Endometrial microvascular endothelial cells (primary cell): Measurements from ENCODE around the gene ATF7. TPM values are rescaled to one million over a fixed set of nuclear protein-coding genes. Genes with fewer than 3 reads are reported as not detected.
"Not testable (repeated sequence)": the region's sequence is repeated elsewhere in the genome, so short reads cannot be mapped to it uniquely, and the experiment has no call there.

Experiments
- in situ Hi-C: cut with HindIII; loops from 2 replicates; pipeline ENCODE4 v1.10.0; 2017; ENCODE audit warnings: low sequenced_read_pairs, low pct_unique_long_range_greater_than_20kb; ENCODE audit errors: inconsistent ontology term
- total RNA-seq: library from RNA; depleted of rRNA; stranded (reverse); fragments of >200 nt; gene quantifications from one replicate; pipeline ENCODE4 v1.2.3, GENCODE V29; 2015; ENCODE audit errors: inconsistent ontology term

ATF7 gene
- total RNA-seq, 1 donor from 2014 or later: 39.3 TPM

DNA sequence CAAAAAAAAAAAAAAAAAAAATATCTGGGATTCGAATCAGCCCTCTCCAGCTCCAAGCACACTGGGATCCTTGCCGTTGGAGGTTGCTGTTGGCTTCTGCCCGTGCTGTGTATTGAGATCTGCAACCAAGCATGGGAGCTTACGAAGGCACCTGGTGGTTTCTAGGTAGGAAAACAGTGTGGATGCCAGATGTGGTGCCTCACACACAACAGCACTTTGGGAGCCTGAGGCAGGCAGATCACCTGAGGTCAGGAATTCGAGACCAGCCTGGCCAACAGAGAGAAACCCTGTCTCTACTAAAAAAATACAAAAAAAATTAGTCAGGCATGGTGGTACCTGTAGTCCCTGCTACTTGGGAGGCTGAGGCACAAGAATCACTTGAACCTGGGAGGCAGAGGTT, 47.4 kb downstream of the ATF7 start:
- in situ Hi-C loops: no loop called here

DNA sequence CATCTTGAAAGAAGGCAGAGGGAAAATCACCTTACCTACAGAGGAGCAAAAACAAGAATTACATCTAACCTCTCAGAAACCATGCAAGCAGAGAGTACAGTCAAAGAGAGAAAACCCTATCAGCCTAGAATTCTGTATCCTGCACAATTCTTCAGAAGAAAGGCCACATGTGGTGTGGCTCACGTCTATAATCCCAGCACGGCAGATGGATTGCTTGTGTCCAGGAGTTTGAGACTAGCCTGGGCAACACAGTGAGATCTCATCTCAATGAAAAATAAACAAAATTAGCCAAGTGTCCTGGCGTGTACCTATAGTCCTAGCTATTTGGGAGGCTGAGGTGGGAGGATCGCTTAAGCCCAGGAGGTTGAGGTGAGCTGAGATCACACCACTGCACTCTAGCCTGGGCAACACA, 48.2 kb downstream of the ATF7 start:
- in situ Hi-C loops: no loop called here

DNA sequence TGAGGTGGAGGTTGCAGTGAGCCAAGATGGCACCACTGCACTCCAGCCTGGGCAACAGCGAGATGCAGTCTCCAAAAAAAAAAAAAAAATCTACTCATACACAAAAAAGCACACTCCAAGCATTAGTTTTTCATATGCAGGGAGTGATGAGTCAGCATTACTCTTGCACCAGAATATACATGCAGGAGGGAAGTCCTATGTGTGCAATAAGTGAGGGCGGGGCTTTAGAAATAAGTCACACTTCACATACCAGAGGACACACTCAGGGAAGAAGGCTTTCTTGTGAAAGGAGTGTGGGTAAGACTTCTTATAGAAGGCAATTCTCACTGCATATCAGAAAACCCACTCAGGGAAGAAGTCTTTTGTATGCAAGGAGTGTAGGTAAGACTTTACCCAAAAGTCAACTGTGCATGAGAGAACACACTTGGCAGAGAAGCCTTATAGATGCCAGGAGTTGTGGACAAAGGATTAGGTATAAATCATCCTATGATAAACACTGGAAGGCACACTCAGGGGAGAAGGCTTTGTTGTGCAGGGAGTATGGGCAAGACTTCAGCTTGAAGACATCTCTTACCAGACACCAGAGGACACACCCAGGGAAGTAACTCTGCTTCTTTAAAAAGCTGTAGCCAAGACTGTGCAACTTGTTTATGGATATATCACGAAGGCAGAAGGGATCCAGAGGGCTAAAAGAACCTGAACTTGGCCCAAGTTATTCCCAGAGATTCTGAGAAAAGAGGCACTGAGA, 50.5 kb downstream of the ATF7 start:
- in situ Hi-C loops: no loop called here

DNA sequence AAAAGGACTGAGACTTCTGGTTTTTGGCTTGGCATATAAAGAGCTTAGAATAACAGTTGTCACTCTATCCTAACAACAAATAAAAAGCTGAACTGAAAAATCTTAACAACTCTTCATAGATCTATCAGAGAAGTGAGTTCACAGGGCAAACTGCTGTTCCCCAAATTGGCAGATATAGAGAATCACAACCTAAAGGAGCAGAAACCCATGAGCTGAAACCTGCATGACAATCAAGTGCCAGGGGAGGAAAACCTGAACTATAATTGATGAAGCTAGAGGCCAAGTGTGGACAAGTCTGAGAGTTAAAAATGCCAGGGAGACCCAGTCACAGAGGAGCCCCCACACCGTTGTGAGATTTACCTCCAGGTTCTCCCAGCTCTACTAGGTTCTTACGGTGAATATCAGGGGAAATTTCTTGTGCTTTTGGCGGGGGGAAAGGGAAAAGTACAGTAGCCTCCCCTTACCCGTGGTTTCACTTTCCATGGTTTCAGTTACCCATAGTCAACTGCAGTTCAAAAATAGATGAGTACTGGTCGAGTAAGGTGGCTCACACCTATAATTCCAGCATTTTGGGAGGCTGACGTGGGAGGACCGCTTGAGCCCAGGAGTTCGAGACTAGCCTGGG, 53.9 kb downstream of the ATF7 start:
- in situ Hi-C loops: no loop called here

DNA sequence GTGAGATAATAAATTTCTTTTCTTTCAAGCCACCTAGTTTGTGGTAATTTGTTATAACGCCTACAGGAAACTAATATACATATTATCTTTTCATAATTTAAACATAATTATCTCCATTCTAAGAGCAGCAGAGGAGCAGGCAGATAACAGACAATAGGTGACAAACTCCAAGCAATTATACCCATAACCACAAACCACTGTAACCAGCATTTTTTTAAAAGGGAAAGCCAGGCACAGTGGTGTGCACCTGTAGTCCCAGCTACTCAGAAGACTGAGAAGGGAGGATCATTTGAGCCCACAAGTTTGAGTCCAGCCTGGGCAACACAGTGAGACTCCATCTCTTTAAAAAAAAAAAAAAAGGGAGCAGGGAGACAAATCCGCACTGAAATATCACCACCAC, 54.9 kb downstream of the ATF7 start:
- in situ Hi-C loops: no loop called here

DNA sequence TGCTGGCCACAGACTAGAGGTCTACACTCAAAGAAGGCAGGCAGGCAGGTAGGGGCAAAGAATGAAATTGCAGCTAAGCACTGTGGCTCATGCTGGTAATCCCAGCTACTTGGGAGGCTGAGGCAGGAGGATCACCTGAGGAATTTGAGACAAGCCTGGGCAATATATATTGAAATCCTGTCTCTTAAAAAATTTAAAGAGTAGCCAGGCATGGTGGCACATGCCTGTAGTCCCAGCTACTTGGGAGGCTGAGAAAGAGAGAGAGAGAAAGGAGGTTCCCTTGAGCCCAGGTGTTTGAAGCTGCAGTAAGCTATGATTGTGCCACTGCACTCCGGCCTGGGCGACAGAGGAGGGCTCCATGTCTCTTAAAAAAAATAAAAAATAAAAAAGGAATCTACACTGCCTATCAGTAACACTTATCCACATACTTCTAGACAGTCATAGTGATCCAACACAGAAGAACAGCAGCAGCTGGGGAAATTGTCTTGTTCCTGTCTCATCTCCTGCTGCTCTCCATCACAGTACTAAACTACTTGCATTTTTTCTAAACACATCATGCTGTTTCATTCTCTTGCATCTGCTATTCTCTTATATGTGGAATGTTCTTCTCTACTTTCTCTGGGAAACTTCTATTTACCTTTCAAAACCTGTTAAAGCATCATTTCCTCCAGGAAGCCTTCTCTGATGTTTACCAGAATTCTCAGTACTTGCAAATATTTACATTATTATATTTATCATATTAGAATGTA, 57.2 kb downstream of the ATF7 start:
- in situ Hi-C loops: no loop called here

DNA sequence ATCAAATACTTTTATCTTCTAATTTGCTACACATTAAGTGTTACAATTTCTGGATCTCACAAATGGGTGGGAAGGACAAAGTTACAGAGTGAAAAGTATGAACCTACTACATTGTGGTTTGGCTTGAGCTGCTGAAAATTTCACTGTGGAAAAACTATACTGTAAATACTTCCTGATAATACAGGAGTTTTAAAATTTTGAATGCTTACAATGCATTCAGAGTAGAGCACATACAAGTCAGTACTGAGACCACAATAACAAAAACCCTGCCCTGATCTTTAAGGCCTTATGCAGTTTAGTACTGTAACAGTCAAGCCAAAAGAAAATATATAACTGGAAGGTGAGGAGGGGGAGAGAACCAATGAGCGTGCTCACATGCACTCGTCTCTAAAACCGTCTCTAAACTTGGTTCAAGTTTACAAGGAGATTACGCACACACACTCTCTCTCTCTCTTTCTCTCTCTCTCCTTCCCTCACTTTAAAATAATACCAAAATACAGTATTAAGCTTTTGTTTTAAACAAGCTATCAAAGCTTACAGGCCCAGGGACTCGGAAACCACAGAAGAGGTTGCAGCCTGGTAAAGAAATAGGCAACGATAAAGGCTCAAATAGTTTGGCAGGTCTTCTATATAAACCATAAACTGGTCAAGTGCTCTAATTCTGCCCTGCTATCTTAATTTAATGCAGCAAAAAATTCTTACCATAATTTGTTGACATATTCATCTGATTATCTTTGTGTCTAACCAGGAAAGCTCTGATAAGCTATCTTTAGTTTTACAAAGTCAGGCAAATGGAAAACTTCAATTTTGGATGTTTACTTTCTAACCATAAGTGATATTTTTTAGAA, 58.0 kb downstream of the ATF7 start:
- in situ Hi-C loops: no loop called here

DNA sequence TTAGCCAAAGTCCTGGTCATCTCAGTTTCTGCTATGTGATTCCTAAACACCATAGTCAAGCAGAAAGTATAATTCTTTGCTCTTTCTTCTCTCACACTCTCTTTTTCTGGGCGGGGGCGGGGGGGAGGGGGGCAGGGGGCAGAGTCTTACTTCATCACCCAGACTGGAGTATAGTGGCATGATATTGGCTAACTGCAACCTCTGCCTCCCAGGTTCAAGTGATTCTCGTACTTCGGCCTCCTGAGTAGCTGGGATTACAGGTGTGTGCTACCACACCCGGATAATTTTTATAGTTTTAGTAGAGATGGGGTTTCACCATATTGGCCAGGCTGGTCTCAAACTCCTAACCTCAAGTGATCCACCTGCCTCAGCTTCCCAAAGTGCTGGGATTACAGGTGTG, 60.8 kb downstream of the ATF7 start:
- in situ Hi-C loops: not testable (repeated sequence)

DNA sequence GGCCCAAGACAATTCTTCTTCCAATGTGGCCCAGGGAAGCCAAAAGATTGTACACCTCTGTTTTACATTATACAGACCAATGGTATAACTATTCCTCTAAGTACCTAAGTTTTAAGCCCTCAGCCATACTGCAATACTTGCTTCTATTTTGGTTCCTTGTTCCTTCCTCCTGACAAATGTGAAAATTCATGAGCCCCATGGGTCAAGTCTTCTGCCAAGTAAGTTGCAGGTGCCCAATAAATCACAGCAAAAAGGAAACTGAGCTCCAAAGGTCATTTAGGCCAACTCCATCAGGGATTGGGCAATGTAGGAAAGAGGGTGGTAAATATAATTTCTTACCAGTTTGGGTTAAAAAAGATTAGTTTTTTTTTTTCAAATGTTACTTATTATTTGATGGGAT, 61.2 kb downstream of the ATF7 start:
- in situ Hi-C loops: no loop called here

DNA sequence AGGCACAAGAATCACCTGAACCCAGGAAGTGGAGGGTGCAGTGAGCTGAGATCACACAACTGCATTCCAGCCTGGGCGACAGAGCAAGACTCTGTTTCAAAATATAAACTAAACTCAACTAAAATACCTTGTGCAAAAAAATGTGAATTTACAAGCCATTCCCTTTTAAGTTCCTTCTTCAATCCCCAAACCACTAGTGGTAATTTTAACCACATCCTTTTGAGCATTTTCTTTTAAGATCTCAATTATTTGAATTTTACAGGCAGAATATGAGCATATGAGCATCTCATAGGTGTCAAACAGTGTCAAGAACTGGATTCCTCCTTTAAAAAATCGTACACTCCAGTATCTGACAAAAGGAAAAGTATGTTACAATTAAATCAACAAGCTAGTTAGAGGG, 61.9 kb downstream of the ATF7 start:
- in situ Hi-C loops: no loop called here

DNA sequence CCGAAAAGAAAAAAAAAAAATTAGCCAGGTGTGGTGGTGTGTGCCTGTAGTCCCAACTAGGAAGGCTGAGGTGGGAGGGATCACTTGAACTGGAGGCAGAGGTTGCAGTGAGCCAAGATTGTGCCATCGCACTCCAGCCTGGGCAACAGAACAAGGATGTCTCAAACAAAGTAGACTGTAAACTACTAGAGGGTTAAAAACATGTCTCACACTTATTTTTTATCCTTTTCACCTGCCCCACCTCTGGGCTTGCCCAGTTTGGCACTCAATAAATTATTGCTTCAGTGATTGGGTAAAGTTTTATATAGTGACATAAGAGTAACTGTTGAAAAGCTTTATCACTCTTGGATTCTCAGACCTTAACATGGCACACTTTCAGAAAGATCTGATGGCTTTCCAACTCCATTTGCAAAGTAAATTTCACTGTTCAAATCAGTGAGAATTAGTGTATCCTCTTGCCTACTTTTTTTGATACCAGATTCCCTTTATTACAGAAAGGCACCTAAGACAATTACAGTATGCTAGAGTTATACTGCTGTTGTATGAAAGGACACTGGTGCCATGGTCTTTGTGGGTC, 62.6 kb downstream of the ATF7 start:
- in situ Hi-C loops: no loop called here

DNA sequence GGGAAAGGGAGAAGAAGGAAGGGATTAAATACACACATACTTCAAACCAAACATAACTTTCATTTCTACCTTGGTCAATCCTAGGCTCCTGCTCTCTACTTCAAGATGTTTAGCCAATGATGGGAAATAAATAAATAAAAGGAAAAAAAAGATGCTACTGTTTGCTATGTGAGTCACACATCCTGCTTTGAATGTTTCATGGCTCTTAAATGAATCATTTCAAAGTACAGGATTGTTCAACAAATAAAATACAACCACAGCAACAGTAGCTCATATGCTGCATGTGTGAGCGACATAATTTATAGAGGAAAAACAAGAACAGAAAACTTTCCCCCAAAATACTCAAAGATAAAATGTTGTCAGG, 64.6 kb downstream of the ATF7 start:
- in situ Hi-C loops: no loop called here

DNA sequence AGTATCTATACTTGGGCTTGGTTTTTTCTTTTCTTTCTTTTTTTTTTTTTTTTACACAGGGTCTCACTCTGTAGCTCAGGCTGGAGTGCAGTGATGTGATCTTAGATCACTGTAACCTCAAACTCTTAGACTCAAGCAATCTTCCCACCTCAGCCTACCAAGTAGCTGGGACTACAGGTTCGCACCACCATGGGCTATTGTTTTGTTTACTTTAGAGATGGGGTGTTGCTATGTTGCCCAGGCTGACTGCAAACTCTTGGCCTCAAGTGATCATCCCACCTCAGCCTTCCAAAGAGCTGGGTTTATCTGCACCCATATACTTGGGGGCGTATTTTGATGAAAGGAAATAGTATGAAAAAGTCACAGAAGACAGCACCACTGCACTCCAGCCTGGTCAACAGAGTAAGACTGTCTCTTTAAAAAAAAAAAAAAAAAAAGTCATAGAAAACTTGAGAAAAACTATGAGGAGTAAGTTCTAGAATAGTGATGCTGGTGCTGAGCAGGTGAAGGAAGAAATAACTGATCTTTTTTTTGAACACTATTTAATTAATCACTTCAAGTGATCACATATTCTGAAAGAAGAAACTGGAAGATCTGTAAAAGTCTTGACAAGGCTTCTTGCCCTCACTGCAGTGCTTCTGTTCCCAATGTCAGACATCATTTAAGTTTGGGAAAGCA, 65.1 kb downstream of the ATF7 start:
- in situ Hi-C loops: no loop called here

DNA sequence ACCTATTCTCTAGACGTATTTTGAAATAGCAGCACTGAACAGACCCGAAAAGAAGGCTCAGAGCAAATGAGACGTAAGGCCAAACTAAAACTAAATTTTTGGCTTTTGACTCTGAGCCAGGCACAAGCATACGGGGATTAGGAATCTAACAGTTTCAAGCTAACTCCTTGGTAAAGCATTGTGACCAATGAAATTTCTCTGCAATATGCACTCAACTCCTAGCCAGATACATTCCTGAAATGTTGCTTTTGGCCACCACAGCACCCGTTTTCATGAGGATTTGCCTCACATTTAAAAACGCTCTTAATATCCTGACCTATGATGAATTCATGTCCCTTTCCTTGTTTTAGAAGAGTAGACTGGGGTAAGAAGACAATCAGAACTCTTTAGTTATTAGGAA, 65.8 kb downstream of the ATF7 start:
- in situ Hi-C loops: no loop called here

DNA sequence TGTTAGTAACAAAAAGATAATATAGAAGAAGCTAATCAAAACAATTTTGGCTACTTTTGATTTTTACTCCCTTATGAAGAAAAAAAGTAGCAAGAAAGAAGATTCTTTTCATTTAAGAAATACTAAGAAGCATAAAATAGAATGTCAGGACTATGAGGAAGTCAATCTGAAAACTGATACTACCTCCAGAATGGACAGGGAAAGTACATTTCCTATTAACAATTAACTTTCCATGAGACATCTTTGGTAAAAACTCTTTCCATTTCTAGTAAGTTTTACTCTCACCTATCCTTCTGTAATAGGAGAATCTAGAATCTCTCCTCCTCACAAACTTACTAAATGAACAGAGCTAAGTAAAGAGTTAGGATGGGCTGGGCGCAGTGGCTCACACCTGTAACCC, 67.6 kb downstream of the ATF7 start:
- in situ Hi-C loops: no loop called here

DNA sequence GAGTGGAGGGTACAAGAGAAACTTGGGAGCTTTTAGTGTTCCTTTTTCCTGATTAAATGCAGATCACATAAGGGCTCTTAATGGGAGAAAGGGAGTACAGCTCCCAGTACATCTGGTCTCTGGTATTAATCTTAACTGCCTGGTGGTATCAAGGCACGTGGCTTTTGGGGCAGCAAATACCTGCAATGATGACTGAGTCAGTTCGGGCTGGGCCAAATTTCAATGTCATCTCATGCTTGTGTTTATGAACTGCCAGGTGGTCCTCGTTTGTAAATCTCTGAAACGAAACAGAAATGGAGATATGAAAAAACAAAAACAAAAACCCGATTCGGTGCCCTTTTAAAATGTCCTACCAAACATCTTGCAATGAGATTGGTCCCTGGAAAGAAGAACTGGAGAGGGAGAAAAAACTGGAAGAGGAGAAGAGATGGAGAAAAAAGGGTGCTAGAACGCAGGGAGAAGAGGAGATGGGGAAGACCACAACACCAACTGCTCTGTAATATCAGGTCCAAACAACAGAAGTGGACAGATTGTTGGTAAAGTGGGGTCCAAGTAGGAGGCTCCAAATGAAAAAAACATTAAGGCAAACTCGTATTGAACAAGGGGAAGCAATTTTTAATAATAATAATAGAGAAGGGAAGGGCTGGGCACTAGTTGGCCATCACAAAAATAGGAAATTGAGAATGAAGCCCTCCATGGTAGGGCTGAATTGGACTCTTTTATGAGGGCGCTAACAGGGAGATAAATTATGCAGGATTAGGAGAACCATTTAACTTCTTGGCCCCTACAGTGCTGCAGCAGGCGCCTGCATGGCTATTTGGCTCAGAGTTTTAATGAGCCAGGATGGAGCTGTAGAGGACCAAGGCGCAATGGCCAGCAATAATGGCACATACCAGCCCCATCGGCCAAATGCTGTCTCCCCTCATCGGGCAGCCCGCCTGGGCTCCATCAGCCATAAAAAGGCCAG, 73.5 kb downstream of the ATF7 start:
- in situ Hi-C loops: no loop called here

DNA sequence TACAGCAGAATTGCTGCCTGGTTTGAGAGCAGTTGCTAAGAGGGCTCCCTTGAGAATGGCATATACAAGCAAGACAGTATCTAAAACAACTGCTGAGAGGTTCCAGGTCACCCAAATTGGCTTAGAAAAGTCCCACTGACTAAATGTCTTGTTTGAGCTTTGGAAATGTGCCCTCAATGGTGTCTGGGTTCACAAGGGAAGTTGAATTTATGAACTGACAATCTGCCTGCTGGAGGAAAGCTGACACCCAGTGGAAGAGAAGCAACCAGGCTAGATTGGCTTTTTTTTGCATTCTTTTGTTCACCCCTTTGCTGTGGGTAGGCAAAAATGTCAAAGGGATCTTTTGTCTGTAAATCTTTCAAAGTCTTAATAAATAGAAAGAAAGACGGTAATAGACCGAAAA, 74.3 kb downstream of the ATF7 start:
- in situ Hi-C loops: no loop called here
